Suppressor macrophage treated with lipopolysaccharide for 4 hours (primary cell): ENCODE measurements around the gene DCTN1.
"Not testable (repeated sequence)": the region's sequence is repeated elsewhere in the genome, so short reads cannot be mapped to it uniquely, and the experiment has no call there.

ENCODE experiments used
- DNase-seq: peaks from one replicate; pipeline ENCODE4 v3.0.0-alpha.2; 2020

DCTN1 gene

GRCh38 chr2:74368499-74368898 is 11.6 kb downstream of the DCTN1 start:
- no peak for DNase-seq

GRCh38 chr2:74367789-74368188 is 12.3 kb downstream of the DCTN1 start:
- no peak for DNase-seq

GRCh38 chr2:74366036-74366435 is 14.1 kb downstream of the DCTN1 start:
- no peak for DNase-seq

- no peak for DNase-seq
Measured at GRCh38 chr2:74364533-74365505, 15.3 kb downstream of the DCTN1 start.

- no peak for DNase-seq
Measured at GRCh38 chr2:74361327-74361726, 18.8 kb downstream of the DCTN1 start.

- no peak for DNase-seq
Measured at GRCh38 chr2:74357627-74358026, 22.5 kb downstream of the DCTN1 start.

- no peak for DNase-seq
Measured at GRCh38 chr2:74349889-74350288, 30.2 kb downstream of the DCTN1 start.

- DNase-seq: no peak
Measured at GRCh38 chr2:74347742-74348141, 32.4 kb downstream of the DCTN1 start.

- DNase-seq: no peak
Measured at GRCh38 chr2:74347303-74347702, 32.8 kb downstream of the DCTN1 start.

- no peak for DNase-seq
Measured at GRCh38 chr2:74345272-74345943, 34.7 kb downstream of the DCTN1 start.

- no peak for DNase-seq
Measured at GRCh38 chr2:74343316-74343715, 36.8 kb downstream of the DCTN1 start, which contains the start of gene SLC4A5. Gene SLC4A5, minus strand, starts transcription at chr2:74343416. Its CDS starts 28,393 bp downstream, at chr2:74315023.

GRCh38 chr2:74336227-74336626 is 43.9 kb downstream of the DCTN1 start:
- not testable (repeated sequence) for DNase-seq

- peak; percentile 77 for DNase-seq
Measured at GRCh38 chr2:74334931-74335333, 45.2 kb downstream of the DCTN1 start.

GRCh38 chr2:74333896-74334586 is 46.1 kb downstream of the DCTN1 start:
- no peak for DNase-seq

GRCh38 chr2:74333175-74333574 is 46.9 kb downstream of the DCTN1 start:
- DNase-seq: peak; percentile 11

GRCh38 chr2:74332550-74333174 is 47.4 kb downstream of the DCTN1 start:
- DNase-seq: no peak

GRCh38 chr2:74328573-74328972 is 51.5 kb downstream of the DCTN1 start:
- no peak for DNase-seq

GRCh38 chr2:74328074-74328473 is 52.0 kb downstream of the DCTN1 start:
- DNase-seq: no peak

GRCh38 chr2:74327627-74328026 is 52.5 kb downstream of the DCTN1 start:
- DNase-seq: no peak

GRCh38 chr2:74327199-74327598 is 52.9 kb downstream of the DCTN1 start:
- no peak for DNase-seq

GRCh38 chr2:74325815-74326214 is 54.3 kb downstream of the DCTN1 start:
- no peak for DNase-seq

GRCh38 chr2:74321737-74322136 is 58.4 kb downstream of the DCTN1 start:
- DNase-seq: no peak

- no peak for DNase-seq
Measured at GRCh38 chr2:74317701-74318100, 62.4 kb downstream of the DCTN1 start.
